T-helper 2 cell treated with Interferon-gamma antibody and Interleukin-4, amounts not matched to agents 5 μg/mL and 100 μg/mL, for 36 hours (primary cell): Measurements from ENCODE around the gene FHL1.
"Not testable (repeated sequence)": the region's sequence is repeated elsewhere in the genome, so short reads cannot be mapped to it uniquely, and the experiment has no call there.

ENCODE experiments used
- DNase-seq: peaks from one replicate; pipeline ENCODE4 v3.0.0; 2021; ENCODE audit warnings: low spot score
- H3K27ac Mint-ChIP-seq: one replicate; pipeline ENCODE4 v1.8.0; 2021; ENCODE audit warnings: mild to moderate bottlenecking, mixed read lengths
- H3K27me3 Mint-ChIP-seq: one replicate; pipeline ENCODE4 v1.8.0; 2021; ENCODE audit warnings: low read depth, mixed read lengths
- H3K36me3 Mint-ChIP-seq: one replicate; pipeline ENCODE4 v1.8.0; 2021; ENCODE audit warnings: low read depth, mixed read lengths
- H3K4me1 Mint-ChIP-seq: one replicate; pipeline ENCODE4 v1.8.0; 2021; ENCODE audit warnings: low read depth, mixed read lengths
- H3K4me3 Mint-ChIP-seq: one replicate; pipeline ENCODE4 v1.8.0; 2022; ENCODE audit warnings: mild to moderate bottlenecking, moderate library complexity, mixed read lengths
- H3K9me3 Mint-ChIP-seq: one replicate; pipeline ENCODE4 v1.8.0; 2021; ENCODE audit warnings: mixed read lengths

FHL1 gene

DNA sequence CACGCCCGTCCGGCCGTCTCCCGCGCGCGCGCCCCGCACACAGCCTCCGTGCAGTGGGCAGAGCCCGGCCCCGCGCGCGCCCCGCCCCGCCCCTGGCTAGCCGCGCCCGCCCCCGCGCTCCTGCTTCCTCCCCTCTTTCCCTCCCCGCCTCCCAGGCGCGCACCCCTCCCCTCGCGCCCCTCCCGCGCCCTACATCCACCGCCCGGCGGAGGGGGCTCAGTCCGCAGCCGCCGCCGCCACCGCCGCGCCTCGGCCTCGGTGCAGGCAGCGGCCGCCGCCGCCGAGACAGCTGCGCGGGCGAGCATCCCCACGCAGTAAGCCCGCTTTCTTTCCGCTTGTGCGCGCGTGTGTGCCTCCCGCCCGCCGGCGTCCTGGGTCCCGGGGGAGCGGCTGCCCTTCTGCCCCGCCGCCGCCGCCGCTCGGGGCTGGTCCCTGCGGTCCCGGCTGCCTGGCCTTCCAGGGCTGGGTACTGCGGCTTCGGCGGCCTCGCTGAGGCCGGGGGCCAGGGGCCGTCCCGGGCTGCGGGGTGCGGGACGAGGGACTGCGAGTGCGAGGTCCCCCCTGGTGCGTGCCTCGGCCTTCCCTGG is at the start of gene FHL1:
FHL1 (plus strand) TSS at position 219 of the 587 bp plus-strand sequence.
- H3K4me1 Mint-ChIP-seq, result peaks cover 23% of the 10 kb centered on the region
- H3K27me3 Mint-ChIP-seq, result peaks cover 21% of the 10 kb centered on the region
- peak within 1 kb of the TSS; percentile 83 for H3K4me3 Mint-ChIP-seq
- DNase-seq, result peak; percentile 24
- H3K27ac Mint-ChIP-seq, result peak within 1 kb of the TSS; percentile 58
- no peaks in the 10 kb centered on the region for H3K9me3 Mint-ChIP-seq
- H3K36me3 Mint-ChIP-seq, result no peaks in the 10 kb centered on the region

DNA sequence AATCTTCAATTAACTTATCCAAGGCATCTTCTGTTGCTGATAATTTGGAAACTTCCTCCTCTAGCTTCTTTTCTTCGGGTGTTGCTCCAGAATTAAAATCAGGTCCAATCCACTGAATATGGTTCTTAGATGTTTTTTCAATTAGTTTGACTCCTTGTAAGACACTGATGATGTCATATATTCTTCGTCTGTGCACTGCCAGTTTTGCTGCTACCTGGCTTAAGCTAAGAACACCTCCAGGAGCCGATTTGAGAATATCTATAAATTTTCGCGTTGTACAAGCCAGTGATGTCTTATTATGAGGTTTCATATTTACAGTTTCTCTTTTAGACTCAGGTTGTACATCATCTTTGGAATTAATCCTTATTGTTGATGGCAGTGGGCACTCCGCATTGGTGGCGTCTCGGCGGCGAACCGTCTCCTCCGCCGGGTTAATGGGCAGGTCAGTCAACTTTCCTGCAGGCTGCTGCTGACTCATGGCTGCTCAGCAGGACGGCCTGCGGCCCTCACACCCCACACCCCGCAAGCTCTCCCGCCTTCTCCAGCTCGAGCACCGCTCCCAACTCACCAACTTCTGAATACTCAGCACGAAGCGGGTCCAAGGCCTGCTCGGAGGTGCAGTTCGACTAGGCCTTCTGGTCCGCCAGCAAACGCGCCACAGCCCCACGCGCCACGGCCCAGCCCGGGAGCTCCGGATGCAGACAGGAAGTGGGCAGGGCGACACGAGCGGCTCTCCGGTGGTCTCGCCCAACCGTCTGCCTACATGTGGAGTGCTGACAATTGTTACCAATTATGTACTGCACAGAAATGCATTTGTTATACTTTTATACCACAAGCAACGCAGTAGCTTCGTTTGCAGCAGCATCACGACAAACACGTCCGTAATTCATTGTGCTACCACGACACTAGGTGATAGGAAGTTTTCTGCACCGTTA is 49.2 kb upstream of the FHL1 start:
- Mint-ChIP-seq H3K4me1 (no peaks in the 10 kb centered on the region), H3K36me3 (no peaks in the 10 kb centered on the region), H3K9me3 (no peaks in the 10 kb centered on the region), H3K27ac (peak overlapping the region; percentile 26), H3K27me3 (no peaks in the 10 kb centered on the region), H3K4me3 (no peak overlapping the region)
- DNase-seq, result no peak

DNA sequence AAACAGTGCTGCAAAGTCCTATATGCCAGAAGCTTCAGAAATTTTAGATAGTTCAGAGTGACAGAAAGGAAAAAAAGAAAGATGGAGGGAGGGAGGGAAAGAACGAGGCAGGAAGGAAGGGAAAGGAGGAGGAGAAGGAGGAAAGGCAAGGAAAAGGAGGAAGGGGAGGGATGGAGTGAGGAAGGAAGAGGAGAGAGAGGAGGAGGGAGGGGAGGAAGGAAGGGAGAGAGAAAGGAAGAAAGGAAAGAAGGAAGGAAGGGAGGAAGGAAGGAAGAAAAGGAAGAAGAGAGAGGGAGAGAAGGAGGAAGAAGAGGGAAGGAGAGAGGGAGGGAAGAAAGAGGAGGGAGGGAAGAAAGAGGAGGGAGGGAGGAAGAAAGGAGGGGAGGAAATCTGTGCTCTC is 42.4 kb upstream of the FHL1 start:
- no peak overlapping the region for H3K4me3 Mint-ChIP-seq
- no peaks in the 10 kb centered on the region for H3K27me3 Mint-ChIP-seq
- H3K36me3 Mint-ChIP-seq, result no peaks in the 10 kb centered on the region
- DNase-seq, result no peak
- H3K9me3 Mint-ChIP-seq, result no peaks in the 10 kb centered on the region
- H3K4me1 Mint-ChIP-seq, result no peaks in the 10 kb centered on the region
- no peak overlapping the region for H3K27ac Mint-ChIP-seq

DNA sequence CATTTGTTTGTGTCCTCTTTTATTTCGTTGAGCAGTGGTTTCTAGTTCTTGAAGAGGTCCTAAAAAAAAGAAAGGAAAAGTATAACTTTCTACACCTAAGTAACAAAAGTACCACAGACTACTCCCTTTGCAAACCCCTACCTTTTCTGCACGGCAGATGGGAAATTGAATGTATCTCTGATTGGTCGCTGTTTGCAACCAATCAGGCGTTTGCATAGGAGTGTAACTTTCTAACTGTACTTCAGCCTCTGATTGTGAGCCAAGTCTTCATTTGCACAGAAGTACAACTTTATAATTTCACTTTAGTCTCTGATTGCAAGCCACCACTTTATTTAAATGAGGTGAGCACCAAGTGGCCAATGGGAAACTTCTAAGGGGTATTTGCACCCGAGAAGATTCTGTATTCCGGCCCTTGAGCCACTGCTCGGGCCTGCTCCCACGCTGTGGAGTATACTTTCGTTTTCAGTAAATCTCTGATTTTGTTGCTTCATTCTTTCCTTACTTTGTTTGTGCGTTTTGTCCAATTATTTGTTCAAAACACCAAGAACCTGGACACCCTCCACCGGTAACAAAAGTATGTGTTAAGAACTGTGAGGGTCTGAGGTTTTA is 40.3 kb upstream of the FHL1 start:
- no peak overlapping the region for H3K4me3 Mint-ChIP-seq

DNA sequence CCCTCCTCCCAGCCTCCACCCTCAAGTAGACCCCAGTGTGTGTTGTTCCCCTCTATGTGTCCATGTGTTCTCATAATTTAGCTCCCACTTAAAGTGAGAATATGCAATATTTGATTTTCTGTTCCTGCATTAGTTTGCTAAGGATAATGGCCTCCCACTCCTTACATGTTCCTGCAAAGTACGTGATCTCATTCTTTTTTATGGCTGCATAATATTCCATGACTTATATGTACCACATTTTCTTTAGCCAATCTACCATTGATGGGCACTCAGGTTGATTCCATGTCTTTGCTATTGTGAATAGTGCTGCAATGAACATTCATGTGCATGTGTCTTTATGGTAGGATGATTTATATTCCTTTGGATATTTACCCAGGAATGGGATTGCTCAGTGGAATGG is 38.4 kb upstream of the FHL1 start:
- DNase-seq, H3K4me1 Mint-ChIP-seq, H3K36me3 Mint-ChIP-seq, H3K27ac Mint-ChIP-seq, H3K4me3 Mint-ChIP-seq, H3K9me3 Mint-ChIP-seq, H3K27me3 Mint-ChIP-seq: not testable (repeated sequence)

More for the DNA sequence above, 40.3 kb upstream of the FHL1 start:
- Mint-ChIP-seq H3K36me3 (no peaks in the 10 kb centered on the region), H3K27ac (no peak overlapping the region), H3K4me1 (no peaks in the 10 kb centered on the region), H3K9me3 (no peaks in the 10 kb centered on the region), H3K27me3 (no peaks in the 10 kb centered on the region)
- DNase-seq, result no peak

DNA sequence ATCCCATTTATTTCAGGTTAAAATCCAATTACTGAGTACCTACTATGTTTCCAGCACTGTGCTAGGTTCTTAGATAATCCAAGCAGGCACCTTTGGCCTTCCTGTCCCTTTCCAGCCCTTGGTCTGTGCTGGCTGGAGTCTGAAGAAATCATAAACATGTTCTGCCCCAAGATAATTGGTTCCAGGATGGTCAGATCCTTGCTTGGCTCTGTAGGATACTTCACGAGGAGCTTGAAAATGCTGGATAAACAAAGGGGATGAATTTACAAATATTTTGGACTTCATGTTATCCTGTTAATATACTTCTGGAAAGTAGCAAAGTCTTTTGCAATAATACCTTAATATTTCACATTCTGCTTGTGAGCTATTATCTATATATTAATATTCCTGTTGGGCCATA is 35.0 kb upstream of the FHL1 start:
- H3K9me3 Mint-ChIP-seq, result no peaks in the 10 kb centered on the region
- H3K4me1 Mint-ChIP-seq, result peaks cover 1% of the 10 kb centered on the region
- H3K27ac Mint-ChIP-seq, result no peak overlapping the region
- H3K27me3 Mint-ChIP-seq, result no peaks in the 10 kb centered on the region
- H3K4me3 Mint-ChIP-seq, result no peak overlapping the region
- no peaks in the 10 kb centered on the region for H3K36me3 Mint-ChIP-seq
- DNase-seq, result no peak

DNA sequence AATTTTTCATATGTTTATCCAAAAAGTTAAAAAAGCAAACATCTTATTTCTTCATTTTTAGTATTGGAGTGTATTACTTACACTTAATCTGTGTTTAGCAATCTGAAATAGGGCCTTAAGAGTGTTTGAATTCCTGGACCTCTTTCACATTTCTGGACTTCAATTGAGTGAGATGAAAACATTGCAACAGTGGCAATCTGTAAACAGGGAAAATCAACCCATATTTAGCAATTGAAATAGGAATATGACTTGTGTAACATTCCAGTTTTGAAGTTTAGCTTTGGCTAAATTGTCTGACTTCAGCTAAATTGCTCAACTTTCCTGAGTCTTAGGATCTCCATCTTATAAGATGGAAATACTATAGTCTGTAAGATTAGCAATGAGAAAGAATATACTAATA is 34.6 kb upstream of the FHL1 start:
- no peak overlapping the region for H3K4me3 Mint-ChIP-seq
- no peaks in the 10 kb centered on the region for H3K27me3 Mint-ChIP-seq
- H3K36me3 Mint-ChIP-seq, result no peaks in the 10 kb centered on the region
- no peaks in the 10 kb centered on the region for H3K9me3 Mint-ChIP-seq
- H3K27ac Mint-ChIP-seq, result no peak overlapping the region
- no peak for DNase-seq
- peaks cover 1% of the 10 kb centered on the region for H3K4me1 Mint-ChIP-seq

DNA sequence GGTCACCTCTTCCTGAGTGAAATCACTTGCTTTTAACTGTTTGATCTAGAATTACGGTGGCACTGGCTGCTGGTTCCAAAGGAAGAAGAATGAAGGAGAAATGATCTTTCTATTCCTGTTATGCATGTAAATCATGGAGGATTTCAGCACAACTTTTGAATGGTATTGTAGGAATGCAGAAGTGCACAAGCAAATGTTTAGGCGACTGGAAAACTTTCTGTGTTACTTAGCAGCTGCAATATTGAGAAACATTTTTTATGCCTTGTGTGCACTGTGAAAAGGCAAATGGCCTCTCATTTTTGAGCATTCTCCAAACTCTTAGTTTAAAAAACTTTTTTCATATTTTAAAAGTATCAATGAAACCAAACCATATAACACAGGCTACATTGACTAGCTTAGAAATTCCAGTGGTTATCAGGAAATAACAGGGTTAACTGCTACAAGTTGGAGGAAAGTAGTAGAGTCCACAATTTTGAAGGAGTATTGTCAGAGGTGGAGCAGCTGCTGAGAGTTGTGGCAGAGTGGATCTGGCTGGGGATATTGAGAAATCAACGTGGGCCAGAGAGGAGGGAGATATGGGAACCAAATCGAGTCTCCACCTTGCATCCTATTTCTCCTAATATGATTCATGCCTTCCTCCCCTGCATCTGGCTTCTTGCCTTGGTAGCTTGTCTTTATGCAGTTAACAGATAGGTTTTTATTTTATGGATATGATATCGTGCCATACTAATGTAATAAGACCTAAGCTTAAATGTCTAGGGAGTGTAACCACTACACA is 32.0 kb upstream of the FHL1 start:
- Mint-ChIP-seq H3K4me3 (no peak overlapping the region), H3K36me3 (no peaks in the 10 kb centered on the region), H3K27ac (no peak overlapping the region), H3K27me3 (no peaks in the 10 kb centered on the region), H3K9me3 (no peaks in the 10 kb centered on the region), H3K4me1 (peaks cover 1% of the 10 kb centered on the region)
- no peak for DNase-seq

DNA sequence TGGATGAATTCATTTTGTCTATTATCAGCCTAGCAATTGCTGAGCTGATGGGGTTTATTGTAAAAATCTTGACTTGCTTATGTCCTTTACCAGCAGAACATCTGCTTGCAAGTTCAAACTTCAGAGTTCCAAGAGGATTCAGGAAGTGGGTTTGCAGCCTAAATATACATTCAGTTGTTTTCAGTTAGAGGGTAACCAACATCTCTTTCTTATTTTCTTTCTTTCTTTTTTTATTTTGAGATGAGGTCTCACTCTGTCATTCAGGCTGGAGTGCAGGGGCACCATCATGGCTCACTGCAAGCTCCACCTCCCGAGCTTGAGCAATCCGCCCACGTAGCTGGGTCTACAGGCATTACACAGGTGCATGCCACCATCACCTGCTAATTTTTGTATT is 31.4 kb upstream of the FHL1 start:
- no peak overlapping the region for H3K27ac Mint-ChIP-seq
- peaks cover 1% of the 10 kb centered on the region for H3K4me1 Mint-ChIP-seq
- no peaks in the 10 kb centered on the region for H3K27me3 Mint-ChIP-seq
- H3K4me3 Mint-ChIP-seq, result no peak overlapping the region
- no peak for DNase-seq
- no peaks in the 10 kb centered on the region for H3K36me3 Mint-ChIP-seq
- no peaks in the 10 kb centered on the region for H3K9me3 Mint-ChIP-seq

DNA sequence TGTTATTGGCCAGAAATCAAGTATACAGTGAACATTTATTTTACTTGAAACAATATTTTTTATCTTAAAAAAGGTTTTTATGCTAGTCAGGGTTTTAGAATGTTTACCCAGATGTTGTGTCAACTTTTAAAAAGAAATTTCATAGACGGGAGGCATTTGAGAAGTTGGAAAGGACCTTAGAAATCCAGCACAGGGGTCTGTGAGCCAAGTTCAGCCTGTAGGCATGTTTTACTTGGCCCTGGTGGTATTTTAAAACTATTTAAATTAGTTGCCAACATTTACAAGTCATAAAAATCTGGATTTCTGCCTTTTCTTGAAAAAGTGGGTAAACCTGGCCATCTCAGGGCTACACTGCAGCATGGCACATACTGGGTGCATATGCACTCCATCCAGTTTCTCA is 25.5 kb upstream of the FHL1 start:
- no peak overlapping the region for H3K27ac Mint-ChIP-seq
- H3K4me1 Mint-ChIP-seq, result no peaks in the 10 kb centered on the region
- H3K9me3 Mint-ChIP-seq, result no peaks in the 10 kb centered on the region
- no peaks in the 10 kb centered on the region for H3K27me3 Mint-ChIP-seq
- no peak for DNase-seq
- no peak overlapping the region for H3K4me3 Mint-ChIP-seq
- H3K36me3 Mint-ChIP-seq, result no peaks in the 10 kb centered on the region

DNA sequence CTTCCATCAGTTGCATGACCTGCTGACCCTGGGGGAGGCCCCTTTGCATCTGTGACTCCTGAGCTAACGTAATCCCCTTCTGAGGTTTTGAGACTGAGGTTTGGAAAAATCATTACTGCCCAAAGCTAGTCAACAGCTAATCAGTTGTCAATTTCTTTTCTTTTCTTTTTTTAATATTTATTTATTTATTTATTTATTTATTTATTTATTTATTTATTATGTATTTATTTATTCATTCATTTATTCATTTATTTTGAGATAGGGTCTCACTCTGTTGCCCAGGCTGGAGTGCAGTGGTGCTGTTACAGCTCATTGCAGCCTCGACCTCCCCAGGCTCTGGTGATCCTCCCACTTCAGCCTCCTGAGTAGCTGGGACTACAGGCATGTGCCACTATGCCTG is 25.1 kb upstream of the FHL1 start:
- Mint-ChIP-seq H3K9me3 (no peaks in the 10 kb centered on the region), H3K27ac (no peak overlapping the region), H3K27me3 (no peaks in the 10 kb centered on the region), H3K4me1 (no peaks in the 10 kb centered on the region), H3K36me3 (no peaks in the 10 kb centered on the region), H3K4me3 (no peak overlapping the region)
- no peak for DNase-seq

DNA sequence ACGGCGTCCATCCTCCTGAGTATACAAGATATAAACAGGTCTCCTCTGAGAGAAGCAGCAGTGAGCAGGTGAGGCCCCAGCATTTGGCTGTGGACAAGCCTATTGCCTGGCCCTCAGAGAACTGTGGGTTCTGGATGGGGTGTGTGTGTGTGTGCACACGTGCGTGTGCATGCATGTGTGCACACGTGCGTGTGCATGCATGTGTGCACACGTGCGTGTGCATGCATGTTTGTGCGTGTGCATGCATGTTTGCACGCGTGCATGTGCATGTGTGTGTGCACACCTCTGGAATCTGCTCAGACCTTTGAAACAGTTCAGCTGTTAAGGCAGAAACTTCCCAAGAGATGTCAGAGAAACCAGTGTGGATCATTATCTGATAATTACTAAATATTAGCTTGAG is 22.2 kb upstream of the FHL1 start:
- H3K4me3 Mint-ChIP-seq, result no peak overlapping the region
- peaks cover 4% of the 10 kb centered on the region for H3K4me1 Mint-ChIP-seq
- no peak for DNase-seq
- H3K27me3 Mint-ChIP-seq, result no peaks in the 10 kb centered on the region
- peaks cover 3% of the 10 kb centered on the region for H3K9me3 Mint-ChIP-seq
- no peaks in the 10 kb centered on the region for H3K36me3 Mint-ChIP-seq
- H3K27ac Mint-ChIP-seq, result no peak overlapping the region

DNA sequence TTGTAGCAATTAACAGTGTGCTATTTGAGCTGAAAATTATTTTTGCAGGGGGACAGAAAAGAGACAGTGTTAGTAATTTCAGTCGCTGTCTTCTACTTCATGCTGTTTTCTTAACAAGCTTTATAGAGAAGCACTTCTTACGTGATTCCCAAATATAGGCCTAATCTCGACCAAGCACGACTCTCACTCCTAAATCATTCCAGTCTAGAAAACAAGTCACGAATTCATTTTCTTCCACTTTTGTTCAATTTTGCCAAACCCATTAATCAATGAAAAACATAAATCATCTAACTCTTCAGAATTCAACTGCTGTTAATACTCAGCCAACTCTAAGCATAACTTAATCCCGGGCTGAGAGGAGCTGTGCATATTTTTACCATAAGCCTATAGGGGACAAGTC is 21.0 kb upstream of the FHL1 start:
- Mint-ChIP-seq H3K4me3 (no peak overlapping the region), H3K9me3 (peaks cover 6% of the 10 kb centered on the region), H3K27me3 (no peaks in the 10 kb centered on the region), H3K27ac (no peak overlapping the region), H3K36me3 (no peaks in the 10 kb centered on the region), H3K4me1 (peaks cover 6% of the 10 kb centered on the region)
- no peak for DNase-seq
